ENCODE measurements around the gene TRAF5.
A peak's percentile ranks its signal among the peaks of the same experiment; 100 is the strongest.
"Not testable (repeated sequence)": the region's sequence is repeated elsewhere in the genome, so short reads cannot be mapped to it uniquely, and the experiment has no call there.

TRAF5 gene

DNA sequence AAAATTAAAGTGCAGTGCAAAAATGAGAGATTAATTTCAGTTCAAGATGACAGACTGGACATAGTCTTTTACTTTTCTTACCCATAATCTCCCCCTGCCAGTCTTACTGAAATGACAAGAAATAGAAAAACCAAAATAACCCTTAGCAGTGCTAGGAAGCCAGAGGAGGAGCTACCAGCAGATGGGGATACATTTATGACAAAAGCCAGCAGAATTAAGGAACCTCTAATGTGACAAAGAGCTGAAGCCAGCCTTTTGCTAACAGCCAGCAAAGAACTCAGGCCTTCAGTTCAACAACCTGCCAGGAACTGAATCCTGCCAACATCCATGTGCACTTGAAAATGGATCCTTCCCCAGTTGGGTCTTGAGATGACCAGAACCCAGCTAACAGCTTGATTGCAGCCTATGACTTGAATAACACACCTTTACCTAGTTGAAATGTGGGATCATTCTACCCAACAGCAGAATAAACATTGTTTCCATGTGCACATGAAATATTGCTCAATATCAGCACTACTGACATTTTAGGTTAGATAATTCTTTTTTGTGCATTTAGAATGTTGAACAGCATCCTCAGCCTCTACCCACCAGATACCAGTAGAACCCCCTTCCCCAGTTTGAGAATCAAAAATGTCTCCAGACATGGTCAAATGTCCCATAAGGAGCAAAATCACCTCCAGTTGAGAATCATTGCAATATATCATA lies 7.9 kb upstream of the TRAF5 start:
- peaks cover 21% of the 10 kb centered on the region for H3K36me3 ChIP-seq (ENCODE audit: insufficient read depth, low read length)
- no peaks in the 10 kb centered on the region for H4K20me1 ChIP-seq (ENCODE audit: insufficient read depth, low read length, poor library complexity, severe bottlenecking)
- no peak for TF ChIP-seq EZH2phosphoT487 (IDR thresholded peaks at IDR 0.05; ENCODE audit: borderline replicate concordance)
- TF ChIP-seq, protein P1, sequence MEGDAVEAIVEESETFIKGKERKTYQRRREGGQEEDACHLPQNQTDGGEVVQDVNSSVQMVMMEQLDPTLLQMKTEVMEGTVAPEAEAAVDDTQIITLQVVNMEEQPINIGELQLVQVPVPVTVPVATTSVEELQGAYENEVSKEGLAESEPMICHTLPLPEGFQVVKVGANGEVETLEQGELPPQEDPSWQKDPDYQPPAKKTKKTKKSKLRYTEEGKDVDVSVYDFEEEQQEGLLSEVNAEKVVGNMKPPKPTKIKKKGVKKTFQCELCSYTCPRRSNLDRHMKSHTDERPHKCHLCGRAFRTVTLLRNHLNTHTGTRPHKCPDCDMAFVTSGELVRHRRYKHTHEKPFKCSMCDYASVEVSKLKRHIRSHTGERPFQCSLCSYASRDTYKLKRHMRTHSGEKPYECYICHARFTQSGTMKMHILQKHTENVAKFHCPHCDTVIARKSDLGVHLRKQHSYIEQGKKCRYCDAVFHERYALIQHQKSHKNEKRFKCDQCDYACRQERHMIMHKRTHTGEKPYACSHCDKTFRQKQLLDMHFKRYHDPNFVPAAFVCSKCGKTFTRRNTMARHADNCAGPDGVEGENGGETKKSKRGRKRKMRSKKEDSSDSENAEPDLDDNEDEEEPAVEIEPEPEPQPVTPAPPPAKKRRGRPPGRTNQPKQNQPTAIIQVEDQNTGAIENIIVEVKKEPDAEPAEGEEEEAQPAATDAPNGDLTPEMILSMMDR (conservative IDR thresholded peaks at IDR 0.05; ENCODE audit: low read length) = 0 out of 2 replicates have a peak, but pooled peaks have one; percentile 15
- H3K4me3 ChIP-seq (ENCODE audit: low read length, poor library complexity, severe bottlenecking) = no peak overlapping the region
- no peak overlapping the region for H3K9ac ChIP-seq (ENCODE audit: low read depth, low read length, poor library complexity, severe bottlenecking)
- no peaks in the 10 kb centered on the region for H3K9me2 ChIP-seq (replicated peaks; ENCODE audit: low read depth, low read length)
- H3K79me2 ChIP-seq (ENCODE audit: insufficient read depth, low read length) = no peaks in the 10 kb centered on the region
- no peaks in the 10 kb centered on the region for H3K9me3 ChIP-seq (ENCODE audit: insufficient read depth, low read depth, low read length)
- H2AFZ ChIP-seq (ENCODE audit: low read length) = no peak overlapping the region
- H3K4me1 ChIP-seq (ENCODE audit: insufficient read depth, low read length, poor library complexity, severe bottlenecking) = peaks cover 2% of the 10 kb centered on the region
- no peaks in the 10 kb centered on the region; the same call in 1 of the 2 replicates for H3F3A ChIP-seq (ENCODE audit: low read depth)
- H3K27me3 ChIP-seq (ENCODE audit: insufficient read depth, low read length, poor library complexity, severe bottlenecking) = no peaks in the 10 kb centered on the region
- H3K4me2 ChIP-seq (ENCODE audit: low read depth, low read length, poor library complexity, severe bottlenecking) = no peak overlapping the region

DNA sequence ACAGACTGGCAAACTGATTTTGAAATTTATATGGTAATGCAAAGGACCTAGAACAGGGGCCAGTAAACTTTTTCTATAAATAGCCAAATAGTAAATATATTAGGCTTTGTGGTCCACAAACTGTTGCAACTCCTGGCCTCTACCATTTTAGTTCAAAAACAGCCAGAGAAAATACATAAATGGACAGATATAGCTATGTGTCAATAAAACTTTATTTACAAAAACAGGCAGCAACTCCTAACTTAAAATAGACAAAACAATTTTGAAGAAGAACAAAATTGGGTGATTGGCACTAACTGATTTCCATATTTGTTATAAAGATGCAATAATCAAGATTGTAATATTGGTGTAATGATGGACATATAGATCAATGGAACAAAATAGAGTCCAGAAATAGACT lies 6.7 kb upstream of the TRAF5 start:
- H3K79me2 ChIP-seq (ENCODE audit: insufficient read depth, low read length) = no peaks in the 10 kb centered on the region
- H3K36me3 ChIP-seq (ENCODE audit: insufficient read depth, low read length) = peaks cover 10% of the 10 kb centered on the region; the same call in 1 of the 2 replicates
- H3K9me3 ChIP-seq (ENCODE audit: insufficient read depth, low read depth, low read length) = no peaks in the 10 kb centered on the region
- H3K9ac ChIP-seq (ENCODE audit: low read depth, low read length, poor library complexity, severe bottlenecking) = no peak overlapping the region
- H3K4me3 ChIP-seq (ENCODE audit: low read length, poor library complexity, severe bottlenecking) = no peak overlapping the region
- H4K20me1 ChIP-seq (ENCODE audit: insufficient read depth, low read length, poor library complexity, severe bottlenecking) = no peaks in the 10 kb centered on the region
- no peaks in the 10 kb centered on the region for H3K27me3 ChIP-seq (ENCODE audit: insufficient read depth, low read length, poor library complexity, severe bottlenecking)
- no peaks in the 10 kb centered on the region for H3K9me2 ChIP-seq (replicated peaks; ENCODE audit: low read depth, low read length)
- H3K4me2 ChIP-seq (ENCODE audit: low read depth, low read length, poor library complexity, severe bottlenecking) = no peak overlapping the region
- no peaks in the 10 kb centered on the region; the same call in 1 of the 2 replicates for H3F3A ChIP-seq (ENCODE audit: low read depth)
- TF ChIP-seq, protein P1 (conservative IDR thresholded peaks at IDR 0.05; ENCODE audit: low read length) = no peak
- TF ChIP-seq EZH2phosphoT487 (IDR thresholded peaks at IDR 0.05; ENCODE audit: borderline replicate concordance) = no peak
- H2AFZ ChIP-seq (ENCODE audit: low read length) = no peak overlapping the region
- peaks cover 9% of the 10 kb centered on the region for H3K4me1 ChIP-seq (ENCODE audit: insufficient read depth, low read length, poor library complexity, severe bottlenecking)

DNA sequence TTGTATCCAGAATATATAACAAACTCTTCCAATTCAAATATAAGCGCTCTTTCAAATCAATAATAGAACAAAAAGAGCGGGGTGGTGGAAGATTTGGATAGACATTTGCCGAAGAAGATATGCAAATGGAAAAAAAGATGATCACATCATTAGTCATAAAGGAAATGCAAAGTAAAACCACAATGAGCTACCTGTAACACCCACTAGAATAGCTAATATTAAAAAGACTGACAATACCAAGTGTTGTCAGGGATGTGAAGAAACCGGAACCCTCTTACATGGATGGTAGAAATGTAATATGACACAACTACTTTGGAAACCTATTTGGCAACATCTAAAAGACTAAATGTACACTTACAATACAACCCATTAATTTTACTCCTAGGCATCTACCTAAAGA lies 5.7 kb upstream of the TRAF5 start:
- no peaks in the 10 kb centered on the region for H3K27me3 ChIP-seq (ENCODE audit: insufficient read depth, low read length, poor library complexity, severe bottlenecking)
- H3K79me2 ChIP-seq (ENCODE audit: insufficient read depth, low read length) = peaks cover 6% of the 10 kb centered on the region; the same call in 1 of the 2 replicates
- 0 out of 2 replicates have a peak, but pooled peaks cover under 1% of the 10 kb centered on the region for H3K36me3 ChIP-seq (ENCODE audit: insufficient read depth, low read length)
- no peaks in the 10 kb centered on the region for H4K20me1 ChIP-seq (ENCODE audit: insufficient read depth, low read length, poor library complexity, severe bottlenecking)
- TF ChIP-seq EZH2phosphoT487 (IDR thresholded peaks at IDR 0.05; ENCODE audit: borderline replicate concordance) = no peak
- TF ChIP-seq, protein P1 (conservative IDR thresholded peaks at IDR 0.05; ENCODE audit: low read length) = no peak
- no peaks in the 10 kb centered on the region; the same call in 1 of the 2 replicates for H3F3A ChIP-seq (ENCODE audit: low read depth)
- no peak overlapping the region for H3K4me2 ChIP-seq (ENCODE audit: low read depth, low read length, poor library complexity, severe bottlenecking)
- no peak overlapping the region for H3K4me3 ChIP-seq (ENCODE audit: low read length, poor library complexity, severe bottlenecking)
- no peak overlapping the region for H3K9ac ChIP-seq (ENCODE audit: low read depth, low read length, poor library complexity, severe bottlenecking)
- H2AFZ ChIP-seq (ENCODE audit: low read length) = no peak overlapping the region
- H3K9me3 ChIP-seq (ENCODE audit: insufficient read depth, low read depth, low read length) = no peaks in the 10 kb centered on the region
- H3K4me1 ChIP-seq (ENCODE audit: insufficient read depth, low read length, poor library complexity, severe bottlenecking) = peaks cover 17% of the 10 kb centered on the region
- H3K9me2 ChIP-seq (replicated peaks; ENCODE audit: low read depth, low read length) = no peaks in the 10 kb centered on the region

DNA sequence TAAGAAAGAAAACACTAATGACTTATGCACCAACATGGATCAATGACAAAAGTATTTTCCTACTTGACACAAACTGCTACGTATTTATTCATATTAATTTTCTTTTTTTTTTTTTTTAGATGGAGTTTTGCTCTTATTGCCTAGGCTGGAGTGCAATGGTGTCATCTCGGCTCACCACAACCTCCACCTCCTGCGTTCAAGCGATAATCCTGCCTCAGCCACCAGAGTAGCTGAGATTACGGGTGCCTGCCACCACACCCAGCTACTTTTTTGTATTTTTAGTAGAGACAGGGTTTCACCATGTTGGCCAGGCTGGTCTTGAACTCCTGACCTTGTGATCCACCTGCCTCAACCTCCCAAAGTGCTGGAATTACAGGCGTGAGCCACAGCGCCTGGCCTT lies 5.0 kb upstream of the TRAF5 start:
- H3K27me3 ChIP-seq (ENCODE audit: insufficient read depth, low read length, poor library complexity, severe bottlenecking); H3K9me2 ChIP-seq (replicated peaks; ENCODE audit: low read depth, low read length); H2AFZ ChIP-seq (ENCODE audit: low read length); H3K36me3 ChIP-seq (ENCODE audit: insufficient read depth, low read length); H3K4me3 ChIP-seq (ENCODE audit: low read length, poor library complexity, severe bottlenecking); H4K20me1 ChIP-seq (ENCODE audit: insufficient read depth, low read length, poor library complexity, severe bottlenecking); H3F3A ChIP-seq (ENCODE audit: low read depth); H3K9me3 ChIP-seq (ENCODE audit: insufficient read depth, low read depth, low read length); H3K4me2 ChIP-seq (ENCODE audit: low read depth, low read length, poor library complexity, severe bottlenecking); H3K9ac ChIP-seq (ENCODE audit: low read depth, low read length, poor library complexity, severe bottlenecking): not testable (repeated sequence)
- Histone ChIP-seq H3K79me2 (ENCODE audit: insufficient read depth, low read length) (peaks cover 11% of the 10 kb centered on the region), H3K4me1 (ENCODE audit: insufficient read depth, low read length, poor library complexity, severe bottlenecking) (peaks cover 22% of the 10 kb centered on the region)
